ENCODE results near the gene GNAZ. TPM values are rescaled to one million over a fixed set of nuclear protein-coding genes. Genes with fewer than 3 reads are reported as not detected.

Gene GNAZ
- polyA plus RNA-seq, 6 donors from 2014 or later: 0.39 to 4.7 (median 2.3) TPM; not detected in 1

DNA sequence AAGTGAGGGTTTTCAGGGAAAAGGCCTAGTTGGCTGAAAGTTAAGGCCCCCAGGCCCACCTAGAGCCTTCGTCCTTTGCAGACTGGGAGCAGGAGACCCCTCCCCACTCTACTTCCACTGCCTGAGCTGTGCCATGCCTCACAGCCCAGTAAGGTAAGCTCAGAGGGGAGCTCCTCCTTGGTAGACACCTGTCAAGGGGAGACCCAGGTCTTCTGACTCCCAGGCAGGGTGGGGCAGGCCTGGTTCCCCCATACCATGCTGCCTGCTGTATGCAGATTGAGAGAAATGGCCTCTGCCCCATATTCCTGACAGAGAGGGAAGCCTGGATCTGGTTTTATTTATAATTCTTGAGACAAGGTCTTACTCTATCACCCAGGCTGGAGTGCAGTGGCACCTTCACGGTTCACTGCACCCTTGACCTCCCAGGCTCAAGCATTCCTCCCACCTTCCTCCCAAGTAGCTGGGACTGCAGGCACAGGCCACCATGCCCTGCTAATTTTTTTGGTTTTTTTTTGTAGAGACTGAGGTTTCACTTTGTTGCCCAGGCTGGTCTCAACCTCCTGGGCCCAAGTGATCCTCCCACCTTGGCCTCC lies 75.7 kb downstream of the GNAZ start:
- Mint-ChIP-seq H3K27ac (peak overlapping the region in 5 of 6 donors; percentile 66 to 98 (median 91)), H3K4me1 (peaks cover 34 to 61% (median 40%) of the 10 kb centered on the region in 3 donors), H3K27me3 (peaks cover 0 to 3% (median 0%) of the 10 kb centered on the region in 3 donors), H3K36me3 (no peaks in the 10 kb centered on the region), H3K9me3 (no peaks in the 10 kb centered on the region), H3K4me3 (peak overlapping the region in 7 of 8 donors; percentile 42 to 89 (median 76))
- no peak for DNase-seq
- no peak for ATAC-seq (ENCODE audit: low read depth in 2 of 2)

DNA sequence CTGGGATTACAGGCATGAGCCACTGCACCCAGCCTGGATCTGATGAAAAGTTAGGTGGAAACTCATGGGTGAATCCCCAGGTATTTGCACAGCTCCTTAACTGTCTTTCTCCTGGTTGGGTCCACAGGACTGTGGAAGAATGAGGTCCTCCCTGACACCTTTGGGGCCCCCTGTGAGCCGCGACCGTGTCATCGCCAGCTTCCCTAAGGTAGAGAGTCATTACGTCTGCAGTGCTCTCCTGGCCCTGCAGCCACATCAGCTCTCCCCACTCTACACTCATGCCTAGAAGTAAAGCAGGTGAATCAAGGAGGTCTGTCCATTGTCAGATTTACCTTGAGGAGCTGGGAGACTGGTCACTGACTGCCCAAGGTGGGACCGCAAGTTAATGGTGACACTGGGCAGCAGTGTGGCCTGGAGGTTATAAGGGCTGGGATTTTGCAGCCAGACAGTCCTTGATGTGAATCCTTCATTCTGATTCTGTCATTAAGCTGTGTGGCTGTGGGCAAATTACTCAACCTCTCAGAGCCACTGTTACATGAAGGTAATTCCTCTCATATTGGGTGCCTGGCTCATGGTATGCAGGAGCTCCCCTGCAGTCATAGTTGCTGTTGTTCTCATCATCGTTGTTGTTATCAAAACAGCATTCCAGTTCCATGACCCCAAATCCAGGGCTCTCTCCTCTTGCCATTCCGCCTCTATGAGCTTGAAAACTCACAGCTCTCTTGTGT lies 76.3 kb downstream of the GNAZ start:
- ATAC-seq (ENCODE audit: low read depth in 2 of 2) (no peak), DNase-seq (no peak)
- Mint-ChIP-seq H3K27ac (peak overlapping the region in 5 of 6 donors; percentile 59 to 93 (median 84)), H3K9me3 (no peaks in the 10 kb centered on the region), H3K4me1 (peaks cover 31 to 54% (median 35%) of the 10 kb centered on the region in 3 donors), H3K4me3 (peak overlapping the region in 6 of 8 donors; percentile 16 to 76 (median 41)), H3K36me3 (no peaks in the 10 kb centered on the region), H3K27me3 (peaks cover 0 to 3% (median 0%) of the 10 kb centered on the region in 3 donors)

DNA sequence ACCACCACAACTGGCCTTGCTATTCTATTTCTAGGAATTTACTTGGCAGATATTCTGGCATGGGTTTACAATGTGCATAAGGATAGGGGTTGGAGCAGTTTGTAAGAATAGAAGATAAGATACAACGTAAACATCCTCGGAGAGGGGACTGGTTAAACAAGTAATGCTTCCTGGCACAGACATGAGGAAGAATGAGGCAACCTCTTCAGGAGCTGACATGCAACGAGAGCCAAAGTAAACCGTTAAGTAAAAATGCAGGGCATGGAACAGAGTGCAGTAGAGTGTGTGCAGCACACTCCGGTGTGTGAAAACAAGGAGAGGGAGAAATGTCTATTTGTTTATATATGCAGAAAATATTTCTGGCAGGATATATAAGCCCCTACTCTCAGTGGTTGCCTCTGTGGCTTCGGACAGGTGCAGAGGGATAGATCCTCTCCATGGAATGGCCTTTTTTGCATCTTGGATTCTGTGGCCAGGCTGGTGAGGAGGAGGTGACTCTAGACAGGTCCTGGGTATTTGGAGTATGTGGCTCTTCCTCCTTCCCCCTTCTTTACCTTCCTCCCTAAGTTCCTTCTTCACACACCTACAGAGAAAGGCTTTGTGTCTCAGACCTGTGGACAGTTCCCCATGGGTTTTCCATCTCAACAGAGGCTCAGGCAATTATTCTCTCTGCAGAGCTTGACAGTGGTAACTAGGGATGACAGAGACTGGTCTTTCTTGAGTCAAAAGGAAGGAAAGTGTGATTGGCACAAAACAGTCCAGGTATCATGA lies 77.5 kb downstream of the GNAZ start:
- H3K36me3 Mint-ChIP-seq: no peaks in the 10 kb centered on the region
- H3K4me3 Mint-ChIP-seq: no peak overlapping the region
- ATAC-seq (ENCODE audit: low read depth in 2 of 2): no peak
- peaks cover 27 to 52% (median 28%) of the 10 kb centered on the region in 3 donors for H3K4me1 Mint-ChIP-seq
- DNase-seq: no peak
- no peaks in the 10 kb centered on the region for H3K9me3 Mint-ChIP-seq
- H3K27me3 Mint-ChIP-seq: no peaks in the 10 kb centered on the region
- H3K27ac Mint-ChIP-seq: peak overlapping the region in 3 of 6 donors; percentile 0 to 90 (median 44)

DNA sequence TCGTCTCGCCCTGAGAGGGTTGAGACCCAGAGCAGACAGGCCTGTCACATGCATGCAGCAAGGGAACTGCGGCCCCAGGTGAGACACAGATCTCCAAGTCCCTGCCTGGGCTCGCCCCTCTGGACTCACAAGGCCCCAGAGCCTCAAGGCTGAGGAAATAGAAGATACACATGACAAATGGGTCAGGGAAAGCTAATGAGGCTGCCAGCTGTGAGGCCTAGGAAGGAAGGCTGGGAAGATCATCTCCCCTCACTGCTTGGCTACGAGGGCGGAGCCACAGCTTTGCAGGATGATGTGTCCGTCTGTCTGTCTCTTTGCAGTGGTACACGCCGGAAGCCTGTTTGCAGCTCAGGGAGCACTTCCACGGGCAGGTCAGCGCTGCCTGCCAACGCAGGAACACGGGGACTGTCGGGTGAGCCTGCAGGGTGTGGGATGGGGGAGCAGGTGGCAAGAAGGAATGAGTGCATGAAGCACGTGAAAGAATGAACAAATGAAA lies 79.5 kb downstream of the GNAZ start:
- H3K27me3 Mint-ChIP-seq: no peaks in the 10 kb centered on the region
- H3K9me3 Mint-ChIP-seq: no peaks in the 10 kb centered on the region
- H3K4me1 Mint-ChIP-seq: peaks cover 26 to 52% (median 27%) of the 10 kb centered on the region in 3 donors
- DNase-seq (no peak), ATAC-seq (ENCODE audit: low read depth in 2 of 2) (no peak)
- H3K36me3 Mint-ChIP-seq: no peaks in the 10 kb centered on the region
- H3K4me3 Mint-ChIP-seq: peak overlapping the region in 1 of 8 donors; percentile 55
- H3K27ac Mint-ChIP-seq: peak overlapping the region in 3 of 6 donors; percentile 33 to 56 (median 50)

DNA sequence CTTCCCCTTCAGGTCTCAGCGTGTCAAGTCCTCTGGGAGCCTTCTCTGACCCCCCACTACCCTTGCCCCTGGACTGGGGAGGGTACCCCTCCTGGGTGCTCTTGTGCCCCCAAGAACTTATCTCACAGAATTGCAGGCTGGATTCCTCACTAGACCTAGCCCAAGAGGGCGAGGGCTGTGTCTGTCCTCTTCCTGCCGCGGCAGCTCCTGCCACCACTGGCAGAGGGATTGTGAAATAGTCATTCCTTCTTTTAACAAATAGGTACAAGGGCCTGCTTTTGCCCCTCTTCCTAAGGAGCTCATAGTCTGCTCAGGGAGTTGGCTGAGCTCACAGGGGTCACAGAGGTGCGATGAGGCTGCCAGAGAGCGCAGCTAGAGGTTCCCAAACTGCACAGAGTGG lies 80.4 kb downstream of the GNAZ start:
- ATAC-seq (ENCODE audit: low read depth in 2 of 2) (no peak), DNase-seq (no peak)
- Mint-ChIP-seq H3K27me3 (no peaks in the 10 kb centered on the region), H3K4me1 (peaks cover 18 to 44% (median 26%) of the 10 kb centered on the region in 3 donors), H3K4me3 (peak overlapping the region in 3 of 8 donors; percentile 28 to 67 (median 61)), H3K9me3 (no peaks in the 10 kb centered on the region), H3K36me3 (no peaks in the 10 kb centered on the region), H3K27ac (peak overlapping the region in 4 of 6 donors; percentile 67 to 84 (median 79))

DNA sequence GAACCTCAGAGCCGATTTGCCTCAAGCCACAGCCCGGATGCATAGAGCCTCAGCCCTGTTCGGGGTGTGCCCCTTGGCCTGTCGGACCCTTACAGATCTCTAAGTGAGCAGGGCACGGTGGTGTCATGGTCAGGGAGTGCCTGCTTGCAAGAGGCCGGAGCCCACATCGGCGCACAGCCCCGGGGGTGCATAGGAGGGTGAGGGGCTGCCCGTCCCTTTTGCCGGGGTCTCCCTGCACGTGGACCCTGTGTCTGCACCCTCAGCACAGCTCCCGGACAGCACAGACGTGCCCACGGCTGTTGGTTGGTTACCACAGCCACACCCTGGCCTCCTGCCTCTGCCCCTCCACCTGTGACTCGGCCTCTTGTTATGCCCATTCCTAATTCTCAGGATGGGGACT lies 81.5 kb downstream of the GNAZ start:
- DNase-seq: no peak
- Mint-ChIP-seq H3K9me3 (no peaks in the 10 kb centered on the region), H3K4me1 (peaks cover 21 to 38% (median 26%) of the 10 kb centered on the region in 3 donors), H3K27ac (peak overlapping the region in 2 of 6 donors; percentile 78 to 82), H3K4me3 (no peak overlapping the region), H3K36me3 (no peaks in the 10 kb centered on the region), H3K27me3 (no peaks in the 10 kb centered on the region)
- no peak for ATAC-seq (ENCODE audit: low read depth in 2 of 2)

DNA sequence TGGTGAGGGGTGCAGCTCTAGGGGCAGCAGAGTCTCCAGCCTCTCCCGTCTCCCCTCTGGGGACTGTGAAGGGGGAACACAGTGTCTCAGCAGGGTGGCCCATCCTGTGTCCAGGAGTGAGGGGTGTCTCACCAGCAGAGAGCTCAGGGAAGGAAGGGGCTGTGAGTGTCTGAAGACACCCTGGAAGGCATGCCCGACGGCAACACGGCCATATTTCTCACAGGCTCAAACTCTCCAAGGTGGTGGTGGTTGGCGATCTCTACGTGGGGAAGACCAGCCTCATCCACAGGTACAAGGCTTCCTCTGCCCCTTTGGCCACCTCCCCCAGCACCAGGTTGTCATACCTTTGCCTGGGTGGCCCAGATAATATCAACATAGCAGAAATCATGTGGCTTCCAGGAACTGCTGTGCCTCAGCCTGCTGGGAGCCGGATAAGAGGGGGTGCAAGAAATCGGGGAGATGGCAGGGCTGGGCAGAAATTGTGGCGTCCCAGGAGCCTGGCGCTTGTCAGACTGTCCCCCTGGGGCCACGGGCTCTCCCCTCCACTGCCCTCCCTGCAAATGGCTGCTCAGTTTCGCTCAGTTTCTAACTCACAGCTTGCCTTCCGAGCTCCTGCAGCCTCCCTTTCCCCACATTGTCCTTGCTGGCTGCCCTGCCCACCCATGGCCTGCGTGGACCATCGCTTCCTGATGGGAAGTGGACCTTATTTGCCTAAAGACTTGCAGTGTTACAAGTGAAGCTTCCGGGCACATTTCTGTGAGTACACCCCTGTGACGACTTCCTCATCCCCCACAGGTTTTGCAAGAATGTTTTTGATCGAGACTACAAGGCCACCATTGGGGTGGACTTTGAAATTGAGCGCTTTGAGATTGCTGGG lies 82.2 kb downstream of the GNAZ start:
- DNase-seq (peak; percentile 37), ATAC-seq (ENCODE audit: low read depth in 2 of 2) (peak; percentile 63 to 71)
- Mint-ChIP-seq H3K4me1 (peaks cover 23 to 38% (median 26%) of the 10 kb centered on the region in 3 donors), H3K9me3 (no peaks in the 10 kb centered on the region), H3K4me3 (peak overlapping the region; percentile 54 to 90 (median 74)), H3K27ac (peak overlapping the region; percentile 66 to 97 (median 88)), H3K27me3 (no peaks in the 10 kb centered on the region), H3K36me3 (no peaks in the 10 kb centered on the region)

DNA sequence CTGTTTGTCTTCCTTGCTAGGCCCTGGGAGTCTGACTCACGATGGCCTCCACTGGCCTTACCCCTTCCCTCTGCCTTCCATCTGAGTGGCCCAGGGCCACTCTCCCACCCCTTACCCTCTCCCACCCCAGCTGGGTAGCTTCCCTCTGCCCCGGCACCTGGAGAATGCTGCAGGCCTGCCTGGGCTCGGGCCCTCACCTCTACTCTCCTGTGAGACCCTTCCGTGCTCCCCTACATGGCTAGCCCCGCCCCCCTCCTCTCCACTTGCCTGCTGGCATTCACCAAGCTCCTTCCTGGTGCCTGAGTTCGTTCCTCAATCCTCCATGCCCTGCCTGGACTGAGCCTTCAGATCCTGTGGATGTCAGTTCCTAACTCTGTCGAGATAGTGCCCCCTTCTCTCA lies 83.7 kb downstream of the GNAZ start:
- no peak for DNase-seq
- no peak for ATAC-seq (ENCODE audit: low read depth in 2 of 2)
- Mint-ChIP-seq H3K36me3 (no peaks in the 10 kb centered on the region), H3K4me3 (peak overlapping the region in 2 of 8 donors; percentile 59 to 72), H3K9me3 (no peaks in the 10 kb centered on the region), H3K4me1 (peaks cover 23 to 35% (median 26%) of the 10 kb centered on the region in 3 donors), H3K27me3 (no peaks in the 10 kb centered on the region), H3K27ac (peak overlapping the region in 5 of 6 donors; percentile 53 to 82 (median 64))

DNA sequence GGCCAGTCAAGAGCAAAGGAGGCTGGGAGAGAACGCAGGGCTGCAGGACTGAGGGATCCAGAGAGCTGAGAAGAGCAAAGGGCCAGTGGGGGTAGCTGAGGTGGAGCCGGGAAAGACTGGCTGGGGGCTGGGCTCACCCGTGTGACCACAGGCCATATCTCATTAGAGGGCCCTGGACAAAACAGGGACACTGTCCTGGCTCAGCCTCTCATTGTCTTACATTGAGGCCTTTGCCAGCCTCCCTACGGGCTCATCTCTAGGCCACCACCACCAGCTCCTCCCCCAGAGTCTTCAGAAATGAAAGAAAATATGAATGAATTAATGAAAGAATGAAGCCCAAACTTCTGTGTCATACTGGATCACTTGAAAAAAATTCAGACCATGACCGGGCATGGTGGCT lies 84.1 kb downstream of the GNAZ start:
- DNase-seq (no peak), ATAC-seq (ENCODE audit: low read depth in 2 of 2) (no peak)
- no peaks in the 10 kb centered on the region for H3K9me3 Mint-ChIP-seq
- peak overlapping the region in 4 of 6 donors; percentile 15 to 82 (median 69) for H3K27ac Mint-ChIP-seq
- H3K4me1 Mint-ChIP-seq: peaks cover 23 to 35% (median 26%) of the 10 kb centered on the region in 3 donors
- peak overlapping the region in 2 of 8 donors; percentile 56 to 72 for H3K4me3 Mint-ChIP-seq
- no peaks in the 10 kb centered on the region for H3K27me3 Mint-ChIP-seq
- H3K36me3 Mint-ChIP-seq: no peaks in the 10 kb centered on the region

DNA sequence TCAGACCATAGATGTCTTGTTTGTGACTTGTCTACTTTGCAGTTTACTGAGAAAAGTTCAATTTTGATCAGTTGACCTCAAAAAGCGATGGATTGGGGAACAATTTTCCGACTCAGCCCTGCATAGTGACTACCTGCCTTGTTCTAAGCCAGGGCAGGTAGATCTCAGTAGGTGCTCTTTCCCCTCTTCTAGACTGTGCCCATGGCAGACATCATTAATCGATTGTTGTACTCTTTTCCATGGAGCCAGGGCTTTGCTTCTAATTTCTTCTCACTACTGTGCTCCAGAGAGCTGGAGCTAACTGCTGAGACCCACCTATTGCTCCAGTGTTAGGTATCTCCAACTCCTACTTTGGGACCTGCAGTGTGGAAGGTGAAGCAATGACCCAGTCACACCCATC lies 84.8 kb downstream of the GNAZ start:
- no peaks in the 10 kb centered on the region for H3K36me3 Mint-ChIP-seq
- H3K27ac Mint-ChIP-seq: peak overlapping the region in 3 of 6 donors; percentile 63 to 82 (median 76)
- no peaks in the 10 kb centered on the region for H3K27me3 Mint-ChIP-seq

DNA sequence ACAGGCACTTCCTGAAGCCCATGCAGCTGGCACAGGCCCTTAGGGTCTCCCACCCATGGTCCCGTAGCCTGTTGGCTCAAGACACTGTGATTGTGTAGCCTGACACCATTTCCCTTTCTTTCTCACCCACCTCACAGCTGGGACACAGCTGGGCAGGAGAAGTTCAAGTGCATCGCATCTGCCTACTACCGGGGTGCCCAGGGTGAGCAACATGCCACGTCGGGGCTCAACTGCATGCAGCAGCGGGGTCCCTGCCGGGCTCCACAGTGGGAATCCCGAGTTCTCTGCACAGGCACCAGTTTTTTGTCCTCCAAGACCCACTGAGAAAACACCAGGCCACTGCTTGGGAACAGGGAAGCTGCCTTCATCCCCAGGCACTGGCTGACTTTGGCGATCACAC lies 85.5 kb downstream of the GNAZ start:
- H3K4me1 Mint-ChIP-seq: peaks cover 18 to 24% (median 23%) of the 10 kb centered on the region in 3 donors
- no peaks in the 10 kb centered on the region for H3K36me3 Mint-ChIP-seq
- DNase-seq: no peak
- H3K4me3 Mint-ChIP-seq: no peak overlapping the region
- no peaks in the 10 kb centered on the region for H3K9me3 Mint-ChIP-seq
- ATAC-seq (ENCODE audit: low read depth in 2 of 2): no peak
- H3K27me3 Mint-ChIP-seq: no peaks in the 10 kb centered on the region
- H3K27ac Mint-ChIP-seq: peak overlapping the region in 1 of 6 donors; percentile 52

More for the DNA sequence above, 84.8 kb downstream of the GNAZ start:
- DNase-seq: no peak
- Mint-ChIP-seq H3K9me3 (no peaks in the 10 kb centered on the region), H3K4me1 (peaks cover 21 to 29% (median 23%) of the 10 kb centered on the region in 3 donors), H3K4me3 (peak overlapping the region in 1 of 8 donors; percentile 9)
- no peak for ATAC-seq (ENCODE audit: low read depth in 2 of 2)

DNA sequence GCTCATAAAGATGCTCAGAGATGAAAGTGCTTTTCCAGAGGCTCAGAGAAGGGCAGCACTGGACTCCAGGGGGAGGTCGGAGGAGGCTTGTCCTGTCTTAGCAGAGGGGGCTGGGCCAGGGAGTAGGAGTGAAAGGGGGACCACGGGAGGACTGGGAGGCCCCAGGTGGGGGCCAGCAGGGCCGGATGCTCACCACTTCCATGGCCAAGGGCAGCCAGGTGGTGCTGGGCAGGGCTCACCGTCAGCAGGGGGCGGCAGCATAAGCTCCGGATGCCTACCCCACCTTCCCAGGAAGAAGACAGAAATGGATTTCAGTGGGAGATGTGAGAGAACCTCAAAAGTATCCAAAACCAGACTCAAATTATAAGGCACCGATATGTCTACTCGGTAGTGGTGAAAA lies 86.0 kb downstream of the GNAZ start:
- no peak overlapping the region for H3K4me3 Mint-ChIP-seq
- ATAC-seq (ENCODE audit: low read depth in 2 of 2): no peak
- no peaks in the 10 kb centered on the region for H3K9me3 Mint-ChIP-seq
- no peaks in the 10 kb centered on the region for H3K36me3 Mint-ChIP-seq
- H3K27ac Mint-ChIP-seq: peak overlapping the region in 2 of 6 donors; percentile 52 to 77
- H3K27me3 Mint-ChIP-seq: no peaks in the 10 kb centered on the region
- peaks cover 16 to 24% (median 23%) of the 10 kb centered on the region in 3 donors for H3K4me1 Mint-ChIP-seq
- no peak for DNase-seq

Measured in naive B cell (primary cell).